Mesendoderm (in vitro differentiated cells): ENCODE results near the gene RRAS.
"Not testable (repeated sequence)": the region's sequence is repeated elsewhere in the genome, so short reads cannot be mapped to it uniquely, and the experiment has no call there.

Experiments
- DNase-seq: peaks from one replicate; pipeline ENCODE4 v3.0.0; 2013
- H2AK5ac ChIP-seq: 2 replicates; pipeline ENCODE4 v1.6.1; 2013; ENCODE audit warnings: low read length, inconsistent platforms
- H2BK120ac ChIP-seq: 2 replicates; pipeline ENCODE4 v1.6.1; 2013; ENCODE audit warnings: low read depth, mild to moderate bottlenecking, low read length, moderate library complexity, mixed read lengths
- H2BK15ac ChIP-seq: replicated peaks from 2 replicates; pipeline ENCODE4 v1.6.1; 2013; ENCODE audit warnings: low read depth, mild to moderate bottlenecking, moderate library complexity
- H2BK5ac ChIP-seq: 2 replicates; pipeline ENCODE4 v1.6.1; 2013; ENCODE audit warnings: low read length, inconsistent platforms
- H3K18ac ChIP-seq: 2 replicates; pipeline ENCODE4 v1.6.1; 2013; ENCODE audit warnings: mild to moderate bottlenecking, low read length, mixed read lengths
- H3K23ac ChIP-seq: one replicate; pipeline ENCODE4 v1.6.1; 2013; ENCODE audit warnings: low read length
- H3K27ac ChIP-seq: 2 replicates; pipeline ENCODE4 v1.5.1; 2013; ENCODE audit warnings: low read depth, mild to moderate bottlenecking, inconsistent platforms, low read length, moderate library complexity
- H3K27me3 ChIP-seq: 2 replicates; pipeline ENCODE4 v1.6.1; 2013; ENCODE audit warnings: low read length, control low read depth, mild to moderate bottlenecking, inconsistent platforms; ENCODE audit not compliant: insufficient read depth, poor library complexity
- H3K36me3 ChIP-seq: 2 replicates; pipeline ENCODE4 v1.6.1; 2013; ENCODE audit warnings: low read length, inconsistent platforms; ENCODE audit not compliant: control insufficient read depth, insufficient read depth
- H3K4ac ChIP-seq: one replicate; pipeline ENCODE4 v1.6.1; 2013; ENCODE audit warnings: low read depth, mild to moderate bottlenecking, low read length, moderate library complexity
- H3K4me1 ChIP-seq: 2 replicates; pipeline ENCODE4 v1.6.1; 2013; ENCODE audit warnings: low read depth, low read length, inconsistent platforms; ENCODE audit not compliant: control insufficient read depth
- H3K4me2 ChIP-seq: 2 replicates; pipeline ENCODE4 v1.6.1; 2013; ENCODE audit warnings: low read length
- H3K4me3 ChIP-seq: 2 replicates; pipeline ENCODE4 v1.5.1; 2013; ENCODE audit warnings: mild to moderate bottlenecking, low read length
- H3K56ac ChIP-seq: one replicate; pipeline ENCODE4 v1.6.1; 2013; ENCODE audit warnings: low read length
- H3K79me1 ChIP-seq: 2 replicates; pipeline ENCODE4 v1.6.1; 2013; ENCODE audit warnings: low read length, inconsistent platforms
- H3K79me2 ChIP-seq: 2 replicates; pipeline ENCODE4 v1.6.1; 2013; ENCODE audit warnings: mild to moderate bottlenecking, low read length; ENCODE audit not compliant: control insufficient read depth, insufficient read depth
- H3K9ac ChIP-seq: 2 replicates; pipeline ENCODE4 v1.6.1; 2013; ENCODE audit warnings: low read length, inconsistent platforms
- H4K5ac ChIP-seq: one replicate; pipeline ENCODE4 v1.6.1; 2013; ENCODE audit warnings: low read length
- H4K8ac ChIP-seq: one replicate; pipeline ENCODE4 v1.6.1; 2013; ENCODE audit warnings: low read depth, mild to moderate bottlenecking, control low read depth, low read length, moderate library complexity
- WGBS: extraction: QIAGEN DNeasy Blood & Tissue Kit; methylation state at CpG from one replicate; pipeline ENCODE4 v1.1.7; 2013; ENCODE audit warnings: low lambda C conversion rate, missing lambda C conversion rate; ENCODE audit not compliant: insufficient coverage; ENCODE audit errors: extremely low coverage; 5-methylcytosine and 5-hydroxymethylcytosine counted together

Gene RRAS

DNA sequence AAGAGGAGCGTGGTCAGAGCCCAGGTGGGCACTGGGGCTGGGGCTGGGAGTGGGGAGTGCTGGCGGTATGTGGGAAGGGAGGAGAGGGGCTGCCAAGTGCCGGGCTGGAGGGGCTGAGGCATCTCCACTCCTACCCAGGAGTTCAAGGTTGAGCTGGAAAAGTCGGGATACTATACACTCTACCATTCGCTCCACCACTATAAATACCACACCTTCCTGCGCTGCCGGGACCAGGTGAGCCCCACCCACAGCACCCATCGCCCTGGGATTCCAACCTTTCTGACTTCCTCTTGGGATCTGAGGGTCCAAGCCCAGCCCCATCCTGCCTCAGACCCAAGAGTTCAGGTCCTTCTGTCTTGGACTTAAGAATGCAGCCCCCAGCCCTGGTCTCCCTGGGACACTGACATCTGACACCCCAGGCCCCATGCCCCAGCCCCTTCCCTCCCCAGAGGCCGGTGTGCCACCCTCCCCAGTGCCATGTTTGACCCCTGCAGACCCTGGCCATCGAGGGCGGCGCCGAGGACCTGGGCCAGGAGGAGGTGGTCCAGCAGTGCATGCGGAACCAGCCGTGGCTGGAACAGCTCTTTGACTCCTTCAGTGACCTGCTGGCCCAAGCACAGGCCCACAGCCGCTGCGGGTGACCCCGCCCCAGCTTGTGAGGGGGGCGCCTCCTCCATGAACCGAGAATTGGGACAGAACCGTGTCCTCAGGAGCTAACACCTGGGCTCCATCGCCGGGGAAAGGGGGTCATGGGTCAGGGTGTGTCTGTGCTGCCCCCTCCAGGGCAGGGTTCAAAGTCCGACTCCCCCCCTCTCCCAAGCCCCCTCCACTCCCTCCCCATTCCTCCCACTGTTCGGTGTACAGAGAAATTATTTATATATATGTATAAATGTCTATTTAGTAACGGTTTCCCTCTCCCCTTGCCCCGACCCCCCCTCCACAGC lies 14.7 kb downstream of the RRAS start:
- H3K79me2 ChIP-seq, result no peaks in the 10 kb centered on the region
- no peaks in the 10 kb centered on the region for H3K4me1 ChIP-seq
- H3K27me3 ChIP-seq, result no peaks in the 10 kb centered on the region
- no peak overlapping the region for H3K23ac ChIP-seq
- H3K18ac ChIP-seq, result no peak overlapping the region
- no peak overlapping the region for H3K4me3 ChIP-seq
- DNase-seq, result no peak
- H3K56ac ChIP-seq, result no peak overlapping the region
- H3K4me2 ChIP-seq, result no peak overlapping the region
- no CpG with 5 or more reads among the region's 27 CpGs for WGBS
- no peak overlapping the region for H3K9ac ChIP-seq
- H2BK5ac ChIP-seq, result no peak overlapping the region
- H3K36me3 ChIP-seq, result peaks cover 2% of the 10 kb centered on the region
- H3K79me1 ChIP-seq, result no peaks in the 10 kb centered on the region
- no peak overlapping the region for H2AK5ac ChIP-seq
- H4K8ac ChIP-seq, result no peak overlapping the region
- H2BK15ac ChIP-seq, result no peak overlapping the region
- no peak overlapping the region for H2BK120ac ChIP-seq
- H3K4ac ChIP-seq, result no peak overlapping the region
- H3K27ac ChIP-seq, result no peak overlapping the region
- H4K5ac ChIP-seq, result no peak overlapping the region

GRCh38 chr19:49617860-49618259 lies 22.1 kb downstream of the RRAS start:
- not testable (repeated sequence) for H3K9ac ChIP-seq, H2AK5ac ChIP-seq, H2BK120ac ChIP-seq, H3K4me1 ChIP-seq, DNase-seq, H4K8ac ChIP-seq, H3K56ac ChIP-seq, H3K79me2 ChIP-seq, H2BK5ac ChIP-seq, H3K4me3 ChIP-seq, H4K5ac ChIP-seq, H3K27me3 ChIP-seq, H2BK15ac ChIP-seq, H3K79me1 ChIP-seq, H3K18ac ChIP-seq, H3K4ac ChIP-seq, H3K4me2 ChIP-seq, H3K27ac ChIP-seq, H3K23ac ChIP-seq
- no CpG with 5 or more reads among the region's 13 CpGs for WGBS
- H3K36me3 ChIP-seq, result peaks cover 15% of the 10 kb centered on the region

DNA sequence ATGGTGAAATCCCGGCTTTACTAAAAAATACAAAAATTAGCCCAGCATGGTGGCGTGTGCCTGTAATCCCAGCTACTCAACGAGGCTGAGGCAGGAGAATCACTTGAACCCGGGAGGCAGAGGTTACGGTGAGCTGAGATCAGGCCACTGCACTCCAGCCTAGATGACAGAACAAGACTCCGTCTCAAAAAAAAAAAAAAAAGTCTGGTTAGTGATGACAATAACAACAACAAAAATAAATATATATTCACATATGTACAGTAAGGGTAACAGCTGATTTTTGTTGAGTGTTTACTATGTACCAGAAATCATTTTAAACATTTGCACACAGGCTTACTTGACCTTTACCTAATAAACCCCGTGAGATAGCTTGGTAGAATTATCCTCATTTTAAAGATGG lies 23.0 kb downstream of the RRAS start:
- Histone ChIP-seq H2AK5ac (no peak overlapping the region), H2BK120ac (no peak overlapping the region), H2BK15ac (no peak overlapping the region), H3K4ac (no peak overlapping the region), H3K27ac (no peak overlapping the region), H3K27me3 (no peaks in the 10 kb centered on the region), H2BK5ac (no peak overlapping the region), H3K18ac (no peak overlapping the region), H3K36me3 (peaks cover 15% of the 10 kb centered on the region), H4K8ac (no peak overlapping the region), H3K9ac (no peak overlapping the region), H3K79me1 (peaks cover 14% of the 10 kb centered on the region), H3K79me2 (peaks cover 10% of the 10 kb centered on the region), H3K23ac (no peak overlapping the region), H3K56ac (no peak overlapping the region), H3K4me1 (no peaks in the 10 kb centered on the region), H3K4me3 (no peak overlapping the region), H3K4me2 (no peak overlapping the region), H4K5ac (no peak overlapping the region)
- WGBS, result no CpG with 5 or more reads among the region's 7 CpGs
- DNase-seq, result no peak

DNA sequence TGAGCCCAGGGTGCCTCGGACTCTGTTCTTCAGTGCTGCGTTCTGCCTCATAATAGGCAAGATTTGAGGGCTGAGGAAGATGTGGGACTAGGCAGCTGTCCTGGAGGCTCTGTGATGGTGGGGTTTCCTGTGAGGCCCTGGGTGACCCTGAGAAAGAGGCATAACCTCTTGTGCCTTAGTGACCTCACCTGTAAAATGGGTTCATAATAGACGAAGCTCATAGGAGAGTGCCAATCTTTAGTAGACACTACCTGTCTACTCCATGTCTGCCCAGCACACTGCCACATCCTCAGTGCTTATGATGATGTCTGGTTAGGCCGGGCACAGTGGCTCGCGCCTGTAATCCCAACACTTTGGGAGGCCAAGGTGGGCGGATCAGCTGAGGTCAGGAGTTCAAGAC lies 23.4 kb downstream of the RRAS start:
- H2AK5ac ChIP-seq, result no peak overlapping the region
- peaks cover 14% of the 10 kb centered on the region for H3K79me1 ChIP-seq
- DNase-seq, result no peak
- peaks cover 15% of the 10 kb centered on the region for H3K36me3 ChIP-seq
- no peaks in the 10 kb centered on the region for H3K4me1 ChIP-seq
- no peak overlapping the region for H2BK5ac ChIP-seq
- no peak overlapping the region for H3K4ac ChIP-seq
- H4K5ac ChIP-seq, result no peak overlapping the region
- no peak overlapping the region for H3K18ac ChIP-seq
- H4K8ac ChIP-seq, result no peak overlapping the region
- H3K79me2 ChIP-seq, result peaks cover 10% of the 10 kb centered on the region
- no peaks in the 10 kb centered on the region for H3K27me3 ChIP-seq
- no peak overlapping the region for H2BK15ac ChIP-seq
- H3K4me3 ChIP-seq, result no peak overlapping the region
- WGBS, result no CpG with 5 or more reads among the region's 7 CpGs
- no peak overlapping the region for H3K27ac ChIP-seq
- no peak overlapping the region for H3K4me2 ChIP-seq
- no peak overlapping the region for H3K23ac ChIP-seq
- H2BK120ac ChIP-seq, result no peak overlapping the region
- no peak overlapping the region for H3K9ac ChIP-seq
- no peak overlapping the region for H3K56ac ChIP-seq

DNA sequence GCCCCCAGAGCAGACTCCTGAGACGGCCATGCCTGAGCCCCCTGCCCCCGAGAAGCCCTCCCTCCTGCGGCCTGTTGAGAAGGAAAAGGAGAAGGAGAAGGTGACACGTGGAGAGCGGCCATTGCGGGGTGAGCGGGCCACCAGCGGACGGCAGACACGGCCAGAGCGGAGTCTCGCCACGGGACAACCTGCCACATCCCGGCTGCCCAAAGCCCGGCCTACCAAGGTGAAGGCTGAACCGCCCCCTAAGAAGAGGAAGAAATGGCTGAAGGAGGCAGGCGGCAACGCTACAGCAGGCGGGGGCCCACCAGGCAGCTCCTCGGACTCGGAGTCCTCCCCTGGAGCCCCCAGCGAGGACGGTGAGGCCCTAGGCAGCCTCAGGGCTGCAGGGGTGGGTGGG lies 24.1 kb downstream of the RRAS start:
- no peak overlapping the region for H2BK5ac ChIP-seq
- no peak overlapping the region for H2AK5ac ChIP-seq
- H3K4me2 ChIP-seq, result no peak overlapping the region
- peaks cover 14% of the 10 kb centered on the region for H3K79me1 ChIP-seq
- no peak overlapping the region for H3K27ac ChIP-seq
- no peak for DNase-seq
- H4K5ac ChIP-seq, result no peak overlapping the region
- no peaks in the 10 kb centered on the region for H3K27me3 ChIP-seq
- no peak overlapping the region for H2BK120ac ChIP-seq
- H4K8ac ChIP-seq, result no peak overlapping the region
- WGBS, result no CpG with 5 or more reads among the region's 23 CpGs
- no peaks in the 10 kb centered on the region for H3K4me1 ChIP-seq
- H3K9ac ChIP-seq, result no peak overlapping the region
- H3K23ac ChIP-seq, result no peak overlapping the region
- peaks cover 15% of the 10 kb centered on the region for H3K36me3 ChIP-seq
- no peak overlapping the region for H3K56ac ChIP-seq
- no peak overlapping the region for H2BK15ac ChIP-seq
- H3K18ac ChIP-seq, result no peak overlapping the region
- no peak overlapping the region for H3K4ac ChIP-seq
- peaks cover 10% of the 10 kb centered on the region for H3K79me2 ChIP-seq
- H3K4me3 ChIP-seq, result no peak overlapping the region
